NCI-H2171 treated with DMSO at 0.1 percent for 48 hours (cell line): ENCODE results near the gene RD3L.

ENCODE experiments used
- DNase-seq: peaks from one replicate; lab custom pipeline; 2025; lab: John Stamatoyannopoulos, UW

The RD3L gene

GRCh38 chr14:103896578-103896977, 45.8 kb downstream of the RD3L start:
- DNase-seq = peak; percentile 48

- no peak for DNase-seq
These were observed 47.6 kb downstream of the RD3L start for GRCh38 chr14:103894723-103895059.

GRCh38 chr14:103894034-103894722, 48.2 kb downstream of the RD3L start:
- DNase-seq = no peak

- no peak for DNase-seq
These were observed 50.1 kb downstream of the RD3L start for GRCh38 chr14:103892247-103892646.

GRCh38 chr14:103891667-103892215, 50.6 kb downstream of the RD3L start:
- no peak for DNase-seq

GRCh38 chr14:103890821-103891666, 51.3 kb downstream of the RD3L start:
- no peak for DNase-seq
